NCI-H2196 (cell line): Measurements from ENCODE around the gene ANGPTL2.
A peak's percentile ranks its signal among the peaks of the same experiment; 100 is the strongest.

Experiments used
- DNase-seq: peaks from one replicate; lab custom pipeline; 2025; ENCODE audit not compliant: unreplicated experiment; lab: John Stamatoyannopoulos, UW

ANGPTL2 gene

GRCh38 chr9:127053057-127053821, 69.2 kb downstream of the ANGPTL2 start:
- DNase-seq = no peak

- DNase-seq = no peak
Measured at GRCh38 chr9:127051881-127052595, 70.4 kb downstream of the ANGPTL2 start.

GRCh38 chr9:127050591-127051001, 71.8 kb downstream of the ANGPTL2 start:
- no peak for DNase-seq

- no peak for DNase-seq
Measured at GRCh38 chr9:127050152-127050551, 72.3 kb downstream of the ANGPTL2 start.

- no peak for DNase-seq
Measured at GRCh38 chr9:127049581-127049980, 72.9 kb downstream of the ANGPTL2 start.

- peak; percentile 5 for DNase-seq
Measured at GRCh38 chr9:127049044-127049443, 73.4 kb downstream of the ANGPTL2 start.

- no peak for DNase-seq
Measured at GRCh38 chr9:127047971-127048370, 74.5 kb downstream of the ANGPTL2 start.

- DNase-seq = no peak
Measured at GRCh38 chr9:127045148-127045547, 77.3 kb downstream of the ANGPTL2 start.

GRCh38 chr9:127039492-127039891, 82.9 kb downstream of the ANGPTL2 start:
- no peak for DNase-seq

GRCh38 chr9:127038531-127038930, 83.9 kb downstream of the ANGPTL2 start:
- DNase-seq = no peak
